ENCODE results near the gene BACE2.
A peak's percentile ranks its signal among the peaks of the same experiment; 100 is the strongest.
"Not testable (repeated sequence)": the region's sequence is repeated elsewhere in the genome, so short reads cannot be mapped to it uniquely, and the experiment has no call there.

BACE2 gene

GRCh38 chr21:41217671-41218385 lies 49.9 kb downstream of the BACE2 start:
- no peak for DNase-seq

DNA sequence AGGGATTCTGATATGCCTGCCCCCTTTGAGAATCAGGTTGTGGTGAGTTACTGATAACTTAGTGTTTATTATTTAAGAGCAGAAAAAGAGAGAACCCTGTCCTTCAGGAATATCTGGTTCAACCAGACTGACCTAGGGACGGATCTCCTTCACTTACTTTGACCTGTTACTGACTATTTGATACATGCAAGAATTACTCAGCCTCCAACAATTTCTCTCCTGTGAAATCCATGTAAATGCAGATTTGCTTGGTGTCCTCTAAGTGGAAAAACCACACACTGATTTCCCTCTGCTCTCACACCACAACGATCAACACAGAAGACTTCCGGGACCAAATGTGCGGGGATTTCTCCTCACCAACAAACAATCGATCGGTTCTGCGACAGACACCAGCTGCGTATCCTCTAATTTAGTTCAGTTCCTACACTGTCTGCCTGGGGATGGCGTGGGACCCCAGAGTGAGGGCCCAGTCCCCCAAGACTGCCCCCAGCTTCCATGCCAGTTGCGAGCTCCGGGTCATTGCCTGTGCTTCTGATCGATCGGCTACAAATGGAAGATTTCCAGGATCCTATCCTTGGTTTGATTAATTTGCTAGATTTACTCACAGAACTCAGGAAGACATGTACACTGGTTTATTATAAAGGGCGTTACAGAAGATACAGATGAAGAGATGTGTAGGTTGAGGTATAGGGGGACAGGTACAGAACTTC lies 51.7 kb downstream of the BACE2 start:
- DNase-seq = no peak

- DNase-seq = no peak
Observed at GRCh38 chr21:41220208-41220733, 52.3 kb downstream of the BACE2 start.

- DNase-seq = no peak
Observed at GRCh38 chr21:41222247-41223068, 54.5 kb downstream of the BACE2 start.

- no peak for DNase-seq
Observed at GRCh38 chr21:41226853-41227252, 58.9 kb downstream of the BACE2 start.

- no peak for DNase-seq
Observed at GRCh38 chr21:41227357-41228005, 59.5 kb downstream of the BACE2 start.

DNA sequence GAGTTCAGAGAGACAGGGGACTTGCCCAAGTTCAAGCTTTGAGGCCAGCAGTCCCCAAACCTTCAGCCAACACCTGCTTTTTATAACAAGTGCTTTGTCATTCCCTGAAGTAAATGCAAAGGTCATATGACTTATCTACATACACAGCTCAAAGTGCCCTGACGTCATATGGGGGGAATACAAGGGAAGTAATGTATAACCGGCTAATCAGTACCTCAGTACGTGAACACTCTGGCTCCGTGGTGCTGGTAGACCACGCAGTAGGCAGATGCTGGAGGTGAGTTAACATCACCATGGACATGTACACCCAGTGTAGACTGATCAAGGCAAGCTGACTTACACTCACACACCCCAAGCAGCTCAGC lies 60.0 kb downstream of the BACE2 start:
- no peak for DNase-seq

- DNase-seq = no peak
Observed at GRCh38 chr21:41228492-41228891, 60.5 kb downstream of the BACE2 start.

- no peak for DNase-seq
Observed at GRCh38 chr21:41228958-41229357, 61.0 kb downstream of the BACE2 start.

DNA sequence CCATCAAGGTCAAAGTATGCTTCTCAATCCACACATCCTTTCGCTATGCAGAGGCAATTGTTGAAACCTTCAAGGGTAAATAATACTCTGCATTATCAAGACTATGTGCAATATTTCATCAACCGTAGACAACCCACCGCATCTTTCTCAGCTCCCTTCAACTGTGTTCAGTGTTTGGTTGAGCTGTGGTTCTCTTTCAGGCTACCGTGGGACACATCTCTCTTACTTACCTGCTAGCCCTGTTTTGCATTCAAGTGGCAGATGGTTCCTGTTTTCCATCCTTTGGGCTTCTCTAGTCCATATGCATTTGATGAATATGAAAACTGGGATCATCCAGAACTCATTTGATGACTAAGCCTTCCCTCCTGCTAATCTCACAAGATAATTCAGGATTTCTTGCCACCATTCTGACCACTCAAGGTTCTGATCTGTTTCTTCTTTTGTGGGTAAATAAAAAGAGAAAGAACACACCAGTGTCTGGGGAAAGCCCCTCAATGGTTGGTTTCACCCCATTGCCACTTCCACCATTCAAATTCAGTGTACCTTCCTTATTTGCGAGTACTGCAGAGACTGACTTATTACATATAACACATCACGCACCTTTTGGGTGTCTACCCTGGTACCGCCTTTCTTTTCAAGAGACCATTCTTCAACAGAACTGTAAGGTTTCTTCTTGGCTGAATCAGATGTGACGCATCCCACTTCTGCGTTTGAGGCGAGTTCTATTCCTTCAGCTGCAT lies 61.7 kb downstream of the BACE2 start:
- DNase-seq = peak in 1 of 2 donors; percentile 33

DNA sequence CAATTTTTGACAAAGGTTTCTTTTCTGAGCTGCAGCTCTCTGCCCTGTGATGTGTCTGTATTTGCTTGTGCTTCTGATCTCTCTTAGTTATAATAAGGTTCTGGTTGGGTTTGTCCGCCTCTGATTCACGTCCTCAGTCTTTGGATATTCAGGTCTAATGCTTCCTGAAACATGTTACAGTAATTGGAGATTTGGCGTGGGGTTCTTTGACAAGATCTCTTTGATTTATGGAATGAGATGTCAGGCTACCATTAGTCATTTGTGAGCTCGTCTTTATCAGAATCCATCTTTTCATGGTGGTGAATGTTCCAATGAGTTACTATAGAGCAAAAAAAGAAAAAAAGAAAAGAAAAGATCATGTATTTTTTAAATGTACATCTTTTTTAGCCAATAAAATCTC lies 62.5 kb downstream of the BACE2 start:
- no peak for DNase-seq

DNA sequence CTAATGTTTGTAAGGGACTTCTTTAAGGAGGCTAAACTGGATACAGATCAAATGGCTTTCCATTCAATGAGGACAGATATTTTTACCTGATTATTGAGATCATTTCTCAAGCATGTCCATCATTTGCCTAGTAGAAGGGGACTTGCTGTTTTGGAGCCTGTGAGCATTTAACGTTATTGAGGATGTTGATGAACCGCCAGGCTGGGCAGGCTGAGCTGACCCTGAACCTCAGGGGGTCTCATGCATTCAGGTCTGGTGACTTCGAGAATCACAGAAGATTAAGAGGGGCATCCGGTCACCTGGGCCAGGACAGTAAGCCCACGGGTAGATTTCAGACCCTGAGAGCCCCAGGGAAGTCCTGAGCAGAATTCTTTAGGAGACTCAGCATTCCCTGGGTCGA lies 63.1 kb downstream of the BACE2 start:
- DNase-seq = no peak

GRCh38 chr21:41232013-41232412 lies 64.1 kb downstream of the BACE2 start:
- no peak for DNase-seq

DNA sequence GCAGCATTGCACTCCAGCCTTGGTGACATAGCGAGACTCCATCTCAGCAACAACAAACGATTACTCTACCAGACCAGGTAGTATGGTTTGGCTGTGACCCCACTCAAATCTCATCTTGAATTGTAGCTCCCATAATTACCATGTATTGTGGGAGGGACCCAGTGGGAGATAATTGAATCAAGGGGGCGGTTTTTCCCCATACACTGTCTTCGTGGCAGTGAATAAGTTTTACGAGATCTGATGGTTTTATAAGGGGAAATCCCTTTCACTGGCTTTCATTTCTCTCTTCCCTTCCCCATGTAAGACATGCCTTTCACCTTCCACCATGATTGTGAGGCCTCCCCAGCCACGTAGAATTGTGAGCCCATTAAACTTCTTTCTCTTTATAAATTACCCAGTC lies 66.0 kb downstream of the BACE2 start:
- DNase-seq = no peak

DNA sequence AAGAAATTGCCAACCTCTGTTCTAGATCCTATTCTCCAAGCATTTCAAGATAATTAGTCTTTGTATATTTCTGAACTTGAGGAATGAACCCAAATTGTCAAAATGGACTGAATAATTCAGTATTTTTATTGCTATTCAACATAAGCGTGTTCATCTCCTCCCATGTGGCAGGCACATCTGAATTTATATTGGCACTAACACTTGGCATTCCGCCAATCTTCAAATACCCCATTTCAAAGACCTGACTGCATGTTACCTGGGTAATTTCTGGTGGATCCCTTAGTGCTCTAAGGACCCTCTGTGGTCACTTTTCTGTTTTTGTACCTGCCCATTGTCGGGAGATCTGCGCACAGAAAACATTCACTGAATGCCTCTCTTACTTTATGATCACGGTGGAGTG lies 66.6 kb downstream of the BACE2 start:
- DNase-seq = no peak

DNA sequence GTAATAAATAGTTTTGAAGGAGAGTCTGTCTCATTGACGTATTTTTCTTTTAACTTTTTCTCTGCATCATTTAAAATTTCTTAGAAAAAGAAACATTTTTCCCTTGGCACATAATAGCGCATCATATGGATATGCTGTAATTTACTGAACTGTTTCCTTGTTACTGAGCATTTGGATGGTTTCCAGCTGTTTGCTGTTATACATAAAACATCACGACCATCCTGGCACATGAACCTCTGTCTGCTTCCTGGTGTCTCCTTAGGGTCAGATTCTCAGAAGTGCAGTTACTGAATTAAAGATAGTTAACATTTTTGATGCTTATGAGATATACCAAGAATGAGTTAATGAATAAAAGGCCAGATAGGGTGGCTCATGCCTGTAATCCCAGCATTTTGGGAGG lies 67.2 kb downstream of the BACE2 start:
- DNase-seq = no peak

DNA sequence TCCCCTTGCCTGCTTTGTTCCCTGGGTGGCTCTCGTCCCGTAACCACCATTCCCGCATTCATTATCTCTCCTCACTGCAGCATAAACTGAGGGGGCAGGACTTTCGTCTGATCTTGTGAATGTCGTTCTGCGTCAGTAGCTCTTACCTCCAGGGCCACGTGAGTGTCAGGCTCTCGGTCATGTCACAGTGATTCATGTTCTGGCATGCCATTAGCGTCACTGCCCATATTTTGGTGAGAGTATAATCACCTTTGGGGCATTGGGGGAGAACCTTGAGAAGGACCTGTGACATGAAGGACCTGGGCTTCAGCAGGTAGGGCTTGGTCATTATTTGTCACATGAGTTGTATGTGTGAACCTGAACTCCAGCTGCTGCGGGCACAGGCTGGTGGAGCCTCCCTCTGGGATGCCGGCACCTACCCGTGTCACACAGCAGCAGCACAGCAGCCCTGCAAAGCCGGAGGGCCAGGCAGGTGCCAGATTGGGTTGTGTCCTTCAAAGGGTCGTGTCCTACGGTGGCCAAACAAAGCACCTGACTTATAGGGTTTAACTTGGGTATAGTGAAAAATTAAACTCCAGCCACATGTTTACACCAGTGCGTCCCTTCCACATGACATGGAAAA lies 68.5 kb downstream of the BACE2 start:
- no peak for DNase-seq

GRCh38 chr21:41238081-41238796 lies 70.3 kb downstream of the BACE2 start:
- not testable (repeated sequence) for DNase-seq

DNA sequence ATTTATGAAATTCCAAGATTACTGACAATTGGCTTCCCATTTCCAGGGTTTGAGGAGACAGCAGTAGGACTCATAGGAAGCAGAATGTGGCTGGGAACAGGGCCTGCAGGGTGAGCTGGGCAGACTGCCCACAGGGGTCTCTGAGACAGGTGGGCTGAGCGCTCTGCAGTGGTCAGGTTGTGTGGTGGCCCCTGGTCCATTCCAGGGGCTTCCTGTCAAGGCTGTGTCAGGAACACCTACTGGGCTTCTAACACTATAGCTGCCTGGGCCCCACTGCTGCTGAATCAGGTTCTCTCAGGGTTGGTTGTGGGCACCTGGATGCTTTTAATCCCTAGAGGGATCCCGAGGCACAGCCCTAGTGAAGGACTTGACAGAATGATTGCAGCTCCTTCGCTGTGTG lies 72.1 kb downstream of the BACE2 start:
- DNase-seq = no peak

DNA sequence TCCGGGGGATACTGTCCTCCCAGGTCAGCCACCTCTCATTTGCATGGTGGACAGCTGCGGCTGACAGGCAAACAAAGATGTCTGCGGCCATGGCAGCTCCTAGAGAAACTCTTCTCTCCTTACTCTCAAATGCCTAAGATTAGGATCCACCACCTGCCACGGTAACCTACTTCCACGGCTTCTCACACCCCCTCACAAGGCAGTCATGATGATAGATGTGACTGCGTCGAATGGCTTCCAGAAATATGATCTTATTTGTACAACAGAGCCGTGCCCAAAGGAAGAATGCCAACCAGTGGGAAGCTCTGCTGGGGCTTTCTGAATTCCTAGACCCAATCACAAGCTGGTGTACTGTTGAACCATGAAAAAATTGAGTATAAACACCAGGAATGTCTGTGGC lies 73.4 kb downstream of the BACE2 start:
- no peak for DNase-seq

GRCh38 chr21:41242238-41242829 lies 74.4 kb downstream of the BACE2 start:
- no peak for DNase-seq

Data from CD4-positive, alpha-beta T cell treated with Interferon alpha-2 for 1 hour (primary cell).